Suprapubic skin (tissue), 4 donors: ENCODE results near the gene CSNK1G1.

Experiments
- EP300 ChIP-seq: sonication (generic); formaldehyde crosslinking; IDR thresholded peaks from one replicate; pipeline ENCODE4 v1.6.1; 2017; ENCODE audit warnings: antibody characterized with exemption
- POLR2A ChIP-seq, 2 donors: fragments of 450-650 bp; IDR thresholded peaks; one replicate each; pipeline ENCODE4 v1.6.1; 2017; ENCODE audit warnings: antibody characterized with exemption in 2 of 2, mild to moderate bottlenecking in 2 of 2, moderate library complexity in 2 of 2
- POLR2AphosphoS5 ChIP-seq, 3 donors: sonication (generic); formaldehyde crosslinking; IDR thresholded peaks; one replicate each; pipeline ENCODE4 v1.6.1; 2017; ENCODE audit warnings: antibody characterized with exemption in 3 of 3
- TF ChIP-seq, protein P1 (sequence below), 2 donors: fragments of 200-600 bp in 1 of 2; fragments of 450-650 bp in 1 of 2; sonication (generic) in 1 of 2; IDR thresholded peaks; one replicate each; pipeline ENCODE4 v1.5.1; 2016 to 2019; ENCODE audit warnings: antibody characterized with exemption in 2 of 2, mild to moderate bottlenecking in 1 of 2, moderate library complexity in 1 of 2

- TF ChIP-seq, protein P1, sequence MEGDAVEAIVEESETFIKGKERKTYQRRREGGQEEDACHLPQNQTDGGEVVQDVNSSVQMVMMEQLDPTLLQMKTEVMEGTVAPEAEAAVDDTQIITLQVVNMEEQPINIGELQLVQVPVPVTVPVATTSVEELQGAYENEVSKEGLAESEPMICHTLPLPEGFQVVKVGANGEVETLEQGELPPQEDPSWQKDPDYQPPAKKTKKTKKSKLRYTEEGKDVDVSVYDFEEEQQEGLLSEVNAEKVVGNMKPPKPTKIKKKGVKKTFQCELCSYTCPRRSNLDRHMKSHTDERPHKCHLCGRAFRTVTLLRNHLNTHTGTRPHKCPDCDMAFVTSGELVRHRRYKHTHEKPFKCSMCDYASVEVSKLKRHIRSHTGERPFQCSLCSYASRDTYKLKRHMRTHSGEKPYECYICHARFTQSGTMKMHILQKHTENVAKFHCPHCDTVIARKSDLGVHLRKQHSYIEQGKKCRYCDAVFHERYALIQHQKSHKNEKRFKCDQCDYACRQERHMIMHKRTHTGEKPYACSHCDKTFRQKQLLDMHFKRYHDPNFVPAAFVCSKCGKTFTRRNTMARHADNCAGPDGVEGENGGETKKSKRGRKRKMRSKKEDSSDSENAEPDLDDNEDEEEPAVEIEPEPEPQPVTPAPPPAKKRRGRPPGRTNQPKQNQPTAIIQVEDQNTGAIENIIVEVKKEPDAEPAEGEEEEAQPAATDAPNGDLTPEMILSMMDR (IDR thresholded peaks at IDR 0.05): no peak
- TF ChIP-seq POLR2A (IDR thresholded peaks at IDR 0.05) (no peak), EP300 (no peak), POLR2AphosphoS5 (IDR thresholded peaks at IDR 0.05) (no peak)
Observed at GRCh38 chr15:64152507-64153387, 203.2 kb downstream of the CSNK1G1 start.
